PC-9 (cell line): ENCODE results near the gene CREM. TPM values are rescaled to one million over a fixed set of nuclear protein-coding genes. Genes with fewer than 3 reads are reported as not detected.
"Not testable (repeated sequence)": the region's sequence is repeated elsewhere in the genome, so short reads cannot be mapped to it uniquely, and the experiment has no call there.

ENCODE experiments used
- BruUV-seq: library from RNA; stranded (reverse); fragments of 400-500 nt; replicated peaks from 2 replicates; lab custom pipeline; 2021; lab: Mats Ljungman, UMichigan
- CTCF ChIA-PET: fragments of 300-600 bp; sonication (Branson Sonifier 250); formaldehyde crosslinking; loops from one replicate; lab custom pipeline; 2022; ENCODE audit warnings: antibody characterized with exemption; lab: Charles Lee
- POLR2A ChIA-PET: fragments of 300-600 bp; sonication (Branson Sonifier 250); formaldehyde crosslinking; loops from one replicate; lab custom pipeline; 2022; ENCODE audit warnings: antibody characterized with exemption; ENCODE audit not compliant: unreplicated experiment; lab: Charles Lee
- DNase-seq, 2 experiments: peaks; one replicate each; pipeline versions ENCODE4 v3.0.0 to v3.0.0-alpha.2; 2015 to 2022; ENCODE audit warnings: mixed read lengths in 1 of 2
- H2AFZ ChIP-seq: fragments of 200-600 bp; sonication (generic); 2 replicates; pipeline ENCODE4 v1.8.1; 2017; ENCODE audit warnings: antibody characterized with exemption
- H3F3A ChIP-seq: fragments of 200-600 bp; sonication (generic); 2 replicates; pipeline ENCODE4 v1.8.1; 2017; ENCODE audit warnings: antibody characterized with exemption, mild to moderate bottlenecking, low read depth; ENCODE audit not compliant: insufficient read depth
- H3K27ac ChIP-seq: fragments of 200-600 bp; sonication (generic); 2 replicates; pipeline ENCODE4 v1.6.1; 2016; ENCODE audit warnings: mixed run types
- H3K27me3 ChIP-seq: fragments of 200-600 bp; sonication (generic); 2 replicates; pipeline ENCODE4 v1.6.1; 2016; ENCODE audit warnings: low read depth, mixed run types; ENCODE audit not compliant: insufficient read depth
- H3K36me3 ChIP-seq: fragments of 200-600 bp; sonication (generic); 2 replicates; pipeline ENCODE4 v1.6.1; 2016; ENCODE audit warnings: low read depth, mixed run types
- H3K4me1 ChIP-seq: fragments of 200-600 bp; sonication (generic); replicated peaks from 2 replicates; pipeline ENCODE4 v1.6.1; 2016; ENCODE audit warnings: mixed run types; ENCODE audit not compliant: insufficient read depth
- H3K4me2 ChIP-seq: fragments of 200-600 bp; sonication (generic); 2 replicates; pipeline ENCODE4 v1.6.1; 2017; ENCODE audit warnings: mixed run types
- H3K4me3 ChIP-seq: fragments of 200-600 bp; sonication (generic); 2 replicates; pipeline ENCODE4 v1.6.1; 2016; ENCODE audit warnings: mixed run types
- H3K79me2 ChIP-seq: fragments of 200-600 bp; sonication (generic); 2 replicates; pipeline ENCODE4 v1.6.1; 2017; ENCODE audit warnings: low read depth, mixed run types
- H3K9me2 ChIP-seq: fragments of 200-600 bp; sonication (generic); 2 replicates; pipeline ENCODE4 v1.8.1; 2017; ENCODE audit warnings: mild to moderate bottlenecking; ENCODE audit not compliant: insufficient read depth
- H3K9me3 ChIP-seq: fragments of 200-600 bp; sonication (generic); 2 replicates; pipeline ENCODE4 v1.8.1; 2016; ENCODE audit warnings: low read depth; ENCODE audit not compliant: insufficient read depth
- H4K20me1 ChIP-seq: fragments of 200-600 bp; sonication (generic); 2 replicates; pipeline ENCODE4 v1.8.1; 2017; ENCODE audit not compliant: insufficient read depth
- EZH2 ChIP-seq: fragments of 200-600 bp; sonication (generic); IDR thresholded peaks from 2 replicates; pipeline ENCODE4 v1.8.0; 2017; ENCODE audit warnings: antibody characterized with exemption, low read depth
- intact Hi-C: fragments of 100-400 bp; cut with micrococcal nuclease; formaldehyde crosslinking; loops from one replicate; pipeline ENCODE4 v1.10.0; 2022; ENCODE audit not compliant: unreplicated experiment
- total RNA-seq: library from RNA; stranded (reverse); gene quantifications from 2 replicates; pipeline ENCODE4 v1.2.3, GENCODE V29; 2021
- TF ChIP-seq, protein P1 (sequence below): fragments of 200-600 bp; sonication (generic); conservative IDR thresholded peaks from 2 replicates; pipeline ENCODE4 v1.6.1; 2017; ENCODE audit warnings: mixed run types, antibody characterized with exemption, mild to moderate bottlenecking, moderate library complexity

The CREM gene
- total RNA-seq, 1 experiment from 2014 or later: 25.6 TPM

DNA sequence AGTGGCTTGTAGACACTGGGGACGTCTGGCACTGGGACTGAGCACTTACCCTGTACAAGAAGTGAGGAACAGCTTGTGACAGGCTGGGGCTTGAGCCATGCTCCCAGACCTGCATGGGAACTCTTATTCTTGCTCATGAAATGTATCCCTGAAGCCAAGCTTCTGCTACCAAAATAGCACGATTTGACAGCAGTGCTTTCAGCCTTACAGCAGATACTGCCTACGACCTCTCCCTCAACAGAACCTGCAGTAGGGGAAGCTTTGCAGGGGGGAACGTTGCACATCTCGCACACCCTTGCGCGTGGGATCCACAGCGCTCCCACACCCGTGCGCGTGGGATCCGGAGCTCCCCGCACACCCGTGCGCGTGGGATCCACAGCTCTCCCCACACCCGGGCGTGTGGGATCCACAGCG is 88.0 kb downstream of the CREM start:
- H3K27me3 ChIP-seq: no peaks in the 10 kb centered on the region
- CTCF ChIA-PET: no interaction called here
- no peak overlapping the region for H3K4me3 ChIP-seq
- POLR2A ChIA-PET: no interaction called here
- no peak for DNase-seq
- H3K27ac ChIP-seq: no peak overlapping the region
- TF ChIP-seq, protein P1, sequence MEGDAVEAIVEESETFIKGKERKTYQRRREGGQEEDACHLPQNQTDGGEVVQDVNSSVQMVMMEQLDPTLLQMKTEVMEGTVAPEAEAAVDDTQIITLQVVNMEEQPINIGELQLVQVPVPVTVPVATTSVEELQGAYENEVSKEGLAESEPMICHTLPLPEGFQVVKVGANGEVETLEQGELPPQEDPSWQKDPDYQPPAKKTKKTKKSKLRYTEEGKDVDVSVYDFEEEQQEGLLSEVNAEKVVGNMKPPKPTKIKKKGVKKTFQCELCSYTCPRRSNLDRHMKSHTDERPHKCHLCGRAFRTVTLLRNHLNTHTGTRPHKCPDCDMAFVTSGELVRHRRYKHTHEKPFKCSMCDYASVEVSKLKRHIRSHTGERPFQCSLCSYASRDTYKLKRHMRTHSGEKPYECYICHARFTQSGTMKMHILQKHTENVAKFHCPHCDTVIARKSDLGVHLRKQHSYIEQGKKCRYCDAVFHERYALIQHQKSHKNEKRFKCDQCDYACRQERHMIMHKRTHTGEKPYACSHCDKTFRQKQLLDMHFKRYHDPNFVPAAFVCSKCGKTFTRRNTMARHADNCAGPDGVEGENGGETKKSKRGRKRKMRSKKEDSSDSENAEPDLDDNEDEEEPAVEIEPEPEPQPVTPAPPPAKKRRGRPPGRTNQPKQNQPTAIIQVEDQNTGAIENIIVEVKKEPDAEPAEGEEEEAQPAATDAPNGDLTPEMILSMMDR: no peak
- TF ChIP-seq EZH2: no peak
- H3K4me1 ChIP-seq: no peaks in the 10 kb centered on the region
- no peaks in the 10 kb centered on the region for H4K20me1 ChIP-seq
- no peaks in the 10 kb centered on the region for H3K9me2 ChIP-seq
- intact Hi-C loops: no loop called here
- BruUV-seq: no TSS peak
- H3K36me3 ChIP-seq: no peaks in the 10 kb centered on the region
- no peaks in the 10 kb centered on the region for H3K9me3 ChIP-seq
- H3K4me2 ChIP-seq: no peak overlapping the region
- no peaks in the 10 kb centered on the region for H3K79me2 ChIP-seq
- no peaks in the 10 kb centered on the region for H3F3A ChIP-seq
- no peak overlapping the region for H2AFZ ChIP-seq

DNA sequence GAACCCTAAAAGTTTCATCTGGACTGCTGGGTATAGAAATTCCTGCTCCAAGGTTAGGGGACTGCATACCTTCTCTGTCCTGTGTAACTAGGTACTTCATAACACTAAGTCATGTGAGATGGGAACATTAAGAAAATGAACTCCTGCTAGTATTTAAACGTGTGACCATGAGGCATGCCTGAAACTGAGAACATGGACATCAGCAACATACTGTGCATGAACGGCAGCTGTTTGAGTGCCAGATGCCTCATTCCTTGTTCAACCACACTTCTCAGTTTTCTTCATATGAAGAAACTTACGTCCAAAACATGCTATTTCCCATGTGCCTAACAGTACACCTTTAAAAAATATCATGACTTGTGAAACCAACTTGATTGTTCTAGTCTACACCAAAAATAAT is 88.5 kb downstream of the CREM start:
- H3K4me1 ChIP-seq: no peaks in the 10 kb centered on the region
- DNase-seq: no peak
- H3F3A ChIP-seq: no peaks in the 10 kb centered on the region
- TF ChIP-seq, protein P1: no peak
- TF ChIP-seq EZH2: no peak
- H3K27me3 ChIP-seq: no peaks in the 10 kb centered on the region
- H3K9me2 ChIP-seq: no peaks in the 10 kb centered on the region
- H3K79me2 ChIP-seq: no peaks in the 10 kb centered on the region
- POLR2A ChIA-PET: no interaction called here
- no peak overlapping the region for H3K4me3 ChIP-seq
- H3K27ac ChIP-seq: no peak overlapping the region
- H3K9me3 ChIP-seq: no peaks in the 10 kb centered on the region
- CTCF ChIA-PET: no interaction called here
- no peak overlapping the region for H3K4me2 ChIP-seq
- H3K36me3 ChIP-seq: no peaks in the 10 kb centered on the region
- no peaks in the 10 kb centered on the region for H4K20me1 ChIP-seq
- BruUV-seq: no TSS peak
- intact Hi-C loops: no loop called here
- no peak overlapping the region for H2AFZ ChIP-seq

DNA sequence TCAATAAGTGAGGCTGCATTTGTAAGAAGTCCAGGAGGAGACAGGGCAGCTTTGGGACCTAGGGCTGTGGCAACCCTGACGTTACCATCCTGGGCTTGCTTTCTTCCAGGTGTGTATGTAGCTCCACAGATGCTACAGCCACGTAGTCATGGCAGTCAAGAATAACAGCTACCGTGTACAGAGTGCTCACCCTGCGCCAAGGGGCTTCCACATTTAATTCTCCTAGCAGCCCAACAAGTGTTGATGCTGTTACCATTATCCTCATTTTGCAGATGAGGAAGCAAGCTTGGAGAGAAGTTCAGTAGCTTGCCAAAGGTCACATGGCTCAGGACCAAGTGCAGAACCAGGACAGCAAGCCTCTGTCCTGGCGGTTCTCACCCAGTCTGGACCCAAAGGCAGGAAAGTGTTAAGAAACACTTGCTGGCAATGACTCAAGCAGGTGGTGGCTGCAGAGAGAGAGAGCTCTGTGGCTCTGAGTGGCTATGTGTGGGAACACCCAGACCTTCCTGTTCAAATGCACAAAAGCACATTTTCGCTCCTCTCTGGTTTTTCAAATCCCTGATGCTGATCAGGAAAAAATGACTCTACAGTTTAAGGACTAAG is 89.8 kb downstream of the CREM start:
- intact Hi-C loops: no loop called here
- Histone ChIP-seq H3K27me3 (no peaks in the 10 kb centered on the region), H3K4me3 (no peak overlapping the region), H3K79me2 (no peaks in the 10 kb centered on the region), H3K9me2 (no peaks in the 10 kb centered on the region), H3K4me1 (no peaks in the 10 kb centered on the region), H3F3A (no peaks in the 10 kb centered on the region), H4K20me1 (no peaks in the 10 kb centered on the region), H3K9me3 (no peaks in the 10 kb centered on the region), H3K36me3 (no peaks in the 10 kb centered on the region), H2AFZ (no peak overlapping the region), H3K27ac (no peak overlapping the region), H3K4me2 (no peak overlapping the region)
- TF ChIP-seq, protein P1: no peak
- no peak for TF ChIP-seq EZH2
- POLR2A ChIA-PET: no interaction called here
- CTCF ChIA-PET: interaction anchor here (0.5 to 1.5 kb wide), 3 partner anchors 9 to 155 kb away, joined by 3 to 8 read pairs (median 5); no protein-coding TSS in a partner anchor
- peak in 1 of 2 experiments; percentile 8 for DNase-seq
- no TSS peak for BruUV-seq

DNA sequence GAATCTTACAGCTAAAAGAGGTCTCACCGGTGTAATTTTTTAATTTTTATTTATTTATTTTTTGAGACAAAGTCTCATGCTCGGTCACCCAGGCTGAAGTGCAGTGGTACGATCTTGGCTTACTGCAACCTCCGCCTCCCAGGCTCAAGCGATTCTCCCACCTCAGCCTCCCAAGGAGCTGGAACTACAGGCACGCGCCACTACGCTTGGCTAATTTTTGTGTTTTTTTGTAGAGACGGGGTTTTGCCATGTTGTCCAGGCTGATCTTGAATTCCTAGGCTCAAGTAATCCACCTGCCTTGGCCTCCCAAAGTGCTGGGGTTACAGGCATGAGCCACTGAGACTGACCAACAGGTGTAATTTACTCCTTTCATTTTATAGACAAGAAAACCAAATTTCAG is 90.3 kb downstream of the CREM start:
- DNase-seq, H3K36me3 ChIP-seq, H3K4me3 ChIP-seq, H3K27me3 ChIP-seq, POLR2A ChIA-PET, H2AFZ ChIP-seq, H3K4me1 ChIP-seq, H3K9me2 ChIP-seq, H3K4me2 ChIP-seq, H3K27ac ChIP-seq, H3K9me3 ChIP-seq, intact Hi-C loops, H3K79me2 ChIP-seq, H4K20me1 ChIP-seq, H3F3A ChIP-seq, BruUV-seq: not testable (repeated sequence)
- CTCF ChIA-PET: interaction anchor here (0.8 to 1.5 kb wide), 3 partner anchors 10 to 176 kb away, joined by 3 to 8 read pairs (median 5); no protein-coding TSS in a partner anchor
